ENCODE results near the gene SLC5A10. TPM values are rescaled to one million over a fixed set of nuclear protein-coding genes. Genes with fewer than 3 reads are reported as not detected.
"Not testable (repeated sequence)": the region's sequence is repeated elsewhere in the genome, so short reads cannot be mapped to it uniquely, and the experiment has no call there.

The SLC5A10 gene
- polyA plus RNA-seq = 0.79 TPM

GRCh38 chr17:18951941-18952842 lies at the start of gene SLC5A10:
SLC5A10 (plus strand) TSS chr17:18952165; CDS start chr17:18952206, 41 bp downstream.
- Mint-ChIP-seq H3K27me3 (peaks cover 5% of the 10 kb centered on the region), H3K4me1 (peaks cover 0 to 7% (median 4%) of the 10 kb centered on the region in 3 donors), H3K4me3 (no peak within 1 kb of the TSS), H3K9me3 (no peaks in the 10 kb centered on the region), H3K36me3 (no peaks in the 10 kb centered on the region), H3K27ac (no peak within 1 kb of the TSS)

GRCh38 chr17:18904482-18904881 lies 47.5 kb upstream of the SLC5A10 start:
- Mint-ChIP-seq H3K4me1 (peaks cover 27 to 31% (median 29%) of the 10 kb centered on the region in 3 donors), H3K27me3 (no peaks in the 10 kb centered on the region), H3K4me3 (no peak overlapping the region), H3K27ac (no peak overlapping the region), H3K9me3 (no peaks in the 10 kb centered on the region), H3K36me3 (peaks cover 7% of the 10 kb centered on the region)

GRCh38 chr17:18905226-18905625 lies 46.7 kb upstream of the SLC5A10 start:
- Mint-ChIP-seq H3K27ac (no peak overlapping the region), H3K4me3 (no peak overlapping the region), H3K9me3 (no peaks in the 10 kb centered on the region), H3K4me1 (peaks cover 22 to 27% (median 26%) of the 10 kb centered on the region in 3 donors), H3K36me3 (peaks cover 6% of the 10 kb centered on the region), H3K27me3 (no peaks in the 10 kb centered on the region)

GRCh38 chr17:18910326-18910725 lies 41.6 kb upstream of the SLC5A10 start:
- Mint-ChIP-seq H3K27ac (no peak overlapping the region), H3K9me3 (no peaks in the 10 kb centered on the region), H3K27me3 (no peaks in the 10 kb centered on the region), H3K4me1 (peaks cover 0 to 3% (median 1%) of the 10 kb centered on the region in 3 donors), H3K4me3 (no peak overlapping the region), H3K36me3 (peaks cover 8% of the 10 kb centered on the region)

- Mint-ChIP-seq H3K9me3 (no peaks in the 10 kb centered on the region), H3K36me3 (peaks cover 7% of the 10 kb centered on the region), H3K27ac (peak overlapping the region in 1 of 3 donors; percentile 53), H3K27me3 (no peaks in the 10 kb centered on the region), H3K4me1 (peaks cover 0 to 3% (median 1%) of the 10 kb centered on the region in 3 donors), H3K4me3 (no peak overlapping the region)
These were observed 41.1 kb upstream of the SLC5A10 start for GRCh38 chr17:18910881-18911280.

GRCh38 chr17:18916816-18917500 lies 35.0 kb upstream of the SLC5A10 start:
- Mint-ChIP-seq H3K27ac (peak overlapping the region in 1 of 3 donors; percentile 48), H3K36me3 (peaks cover 13% of the 10 kb centered on the region), H3K4me3 (no peak overlapping the region), H3K27me3 (no peaks in the 10 kb centered on the region), H3K9me3 (no peaks in the 10 kb centered on the region), H3K4me1 (peaks cover 22 to 33% (median 30%) of the 10 kb centered on the region in 3 donors)

GRCh38 chr17:18917506-18918032 lies 34.4 kb upstream of the SLC5A10 start:
- H3K9me3 Mint-ChIP-seq = no peaks in the 10 kb centered on the region
- H3K4me1 Mint-ChIP-seq = peaks cover 27 to 38% (median 36%) of the 10 kb centered on the region in 3 donors
- H3K36me3 Mint-ChIP-seq = peaks cover 13% of the 10 kb centered on the region
- H3K27me3 Mint-ChIP-seq = no peaks in the 10 kb centered on the region
- H3K4me3 Mint-ChIP-seq = peak overlapping the region in 1 of 4 donors; percentile 22
- H3K27ac Mint-ChIP-seq = peak overlapping the region in 1 of 3 donors; percentile 28

GRCh38 chr17:18919963-18920362 lies 32.0 kb upstream of the SLC5A10 start:
- H3K9me3 Mint-ChIP-seq = no peaks in the 10 kb centered on the region
- H3K27ac Mint-ChIP-seq = peak overlapping the region in 2 of 3 donors; percentile 44 to 46
- no peaks in the 10 kb centered on the region for H3K27me3 Mint-ChIP-seq
- peak overlapping the region in 2 of 4 donors; percentile 14 to 70 for H3K4me3 Mint-ChIP-seq
- H3K4me1 Mint-ChIP-seq = peaks cover 32 to 42% (median 40%) of the 10 kb centered on the region in 3 donors
- H3K36me3 Mint-ChIP-seq = peaks cover 13% of the 10 kb centered on the region

- H3K9me3 Mint-ChIP-seq = no peaks in the 10 kb centered on the region
- H3K27me3 Mint-ChIP-seq = no peaks in the 10 kb centered on the region
- H3K36me3 Mint-ChIP-seq = peaks cover 13% of the 10 kb centered on the region
- peaks cover 37 to 46% (median 46%) of the 10 kb centered on the region in 3 donors for H3K4me1 Mint-ChIP-seq
- H3K4me3 Mint-ChIP-seq = peak overlapping the region in 3 of 4 donors; percentile 46 to 87 (median 72)
- peak overlapping the region in 2 of 3 donors; percentile 33 to 88 for H3K27ac Mint-ChIP-seq
These were observed 31.0 kb upstream of the SLC5A10 start for GRCh38 chr17:18920911-18921441.

- Mint-ChIP-seq H3K4me1 (peaks cover 37 to 46% (median 46%) of the 10 kb centered on the region in 3 donors), H3K36me3 (peaks cover 13% of the 10 kb centered on the region), H3K27me3 (no peaks in the 10 kb centered on the region), H3K4me3 (peak overlapping the region in 2 of 4 donors; percentile 72 to 87), H3K9me3 (no peaks in the 10 kb centered on the region), H3K27ac (peak overlapping the region in 2 of 3 donors; percentile 33 to 67)
These were observed 30.5 kb upstream of the SLC5A10 start for GRCh38 chr17:18921485-18921884.

GRCh38 chr17:18921912-18922451 lies 30.0 kb upstream of the SLC5A10 start:
- Mint-ChIP-seq H3K9me3 (no peaks in the 10 kb centered on the region), H3K4me3 (peak overlapping the region; percentile 7 to 87 (median 60)), H3K4me1 (peaks cover 34 to 45% (median 45%) of the 10 kb centered on the region in 3 donors), H3K36me3 (peaks cover 10% of the 10 kb centered on the region), H3K27ac (peak overlapping the region; percentile 8 to 63 (median 33)), H3K27me3 (no peaks in the 10 kb centered on the region)

- peak overlapping the region in 3 of 4 donors; percentile 49 to 87 (median 70) for H3K4me3 Mint-ChIP-seq
- H3K9me3 Mint-ChIP-seq, H3K36me3 Mint-ChIP-seq, H3K27me3 Mint-ChIP-seq: not testable (repeated sequence)
- H3K4me1 Mint-ChIP-seq = peaks cover 37 to 43% (median 43%) of the 10 kb centered on the region in 3 donors
- peak overlapping the region in 2 of 3 donors; percentile 8 to 71 for H3K27ac Mint-ChIP-seq
These were observed 29.4 kb upstream of the SLC5A10 start for GRCh38 chr17:18922596-18922995.

GRCh38 chr17:18925187-18925586 lies 26.8 kb upstream of the SLC5A10 start:
- Mint-ChIP-seq H3K27me3 (no peaks in the 10 kb centered on the region), H3K4me1 (peaks cover 30 to 33% (median 30%) of the 10 kb centered on the region in 3 donors), H3K4me3 (peak overlapping the region in 2 of 4 donors; percentile 21 to 77), H3K27ac (peak overlapping the region in 1 of 3 donors; percentile 53), H3K9me3 (no peaks in the 10 kb centered on the region), H3K36me3 (peaks cover 8% of the 10 kb centered on the region)

GRCh38 chr17:18928628-18929125 lies 23.3 kb upstream of the SLC5A10 start:
- H3K4me1 Mint-ChIP-seq = peaks cover 8 to 20% (median 13%) of the 10 kb centered on the region in 3 donors
- H3K9me3 Mint-ChIP-seq = no peaks in the 10 kb centered on the region
- peaks cover 8% of the 10 kb centered on the region for H3K36me3 Mint-ChIP-seq
- H3K27me3 Mint-ChIP-seq = peaks cover 1% of the 10 kb centered on the region
- H3K27ac Mint-ChIP-seq = no peak overlapping the region
- peak overlapping the region in 1 of 4 donors; percentile 30 for H3K4me3 Mint-ChIP-seq
